ENCODE results near the gene PAPSS2.

Gene PAPSS2

GRCh38 chr10:87706731-87707130, 47.1 kb downstream of the PAPSS2 start:
- no peak for TF ChIP-seq CTCF (IDR thresholded peaks at IDR 0.05; ENCODE audit: low read depth, low read length)
- no peak overlapping the region for H3K4me3 ChIP-seq (ENCODE audit: low read depth, low read length)

- H3K4me3 ChIP-seq (ENCODE audit: low read depth, low read length) = no peak overlapping the region
- no peak for TF ChIP-seq CTCF (IDR thresholded peaks at IDR 0.05; ENCODE audit: low read depth, low read length)
These were observed 47.6 kb downstream of the PAPSS2 start for GRCh38 chr10:87707254-87707653.

DNA sequence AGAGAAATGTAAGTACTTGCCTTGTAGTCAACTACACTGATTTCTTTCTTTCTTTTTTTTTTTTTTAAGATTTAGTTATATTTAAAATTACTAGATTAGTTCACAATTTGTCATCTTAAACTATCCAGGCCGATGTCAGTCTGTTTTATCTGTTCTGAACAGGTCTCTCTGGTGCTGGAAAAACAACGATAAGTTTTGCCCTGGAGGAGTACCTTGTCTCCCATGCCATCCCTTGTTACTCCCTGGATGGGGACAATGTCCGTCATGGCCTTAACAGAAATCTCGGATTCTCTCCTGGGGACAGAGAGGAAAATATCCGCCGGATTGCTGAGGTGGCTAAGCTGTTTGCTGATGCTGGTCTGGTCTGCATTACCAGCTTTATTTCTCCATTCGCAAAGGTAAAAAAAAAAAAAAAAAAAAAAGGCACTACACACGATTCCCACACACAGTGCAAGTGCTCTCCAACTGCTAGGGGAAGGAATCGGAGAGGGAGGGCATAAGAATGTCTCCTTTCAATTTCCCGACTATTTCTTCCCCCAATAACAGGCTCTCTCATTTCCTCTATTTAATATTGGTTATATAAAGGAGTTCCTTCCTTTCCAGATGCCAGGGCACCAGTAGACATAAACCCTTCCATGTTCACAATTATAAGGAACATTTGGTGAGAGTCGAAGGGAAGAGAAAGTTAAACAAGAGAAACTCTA, 53.4 kb downstream of the PAPSS2 start:
- no peak overlapping the region for H3K4me3 ChIP-seq (ENCODE audit: low read depth, low read length)
- TF ChIP-seq CTCF (IDR thresholded peaks at IDR 0.05; ENCODE audit: low read depth, low read length) = no peak

GRCh38 chr10:87713707-87714106, 54.0 kb downstream of the PAPSS2 start:
- TF ChIP-seq CTCF (IDR thresholded peaks at IDR 0.05; ENCODE audit: low read depth, low read length) = no peak
- no peak overlapping the region for H3K4me3 ChIP-seq (ENCODE audit: low read depth, low read length)

DNA sequence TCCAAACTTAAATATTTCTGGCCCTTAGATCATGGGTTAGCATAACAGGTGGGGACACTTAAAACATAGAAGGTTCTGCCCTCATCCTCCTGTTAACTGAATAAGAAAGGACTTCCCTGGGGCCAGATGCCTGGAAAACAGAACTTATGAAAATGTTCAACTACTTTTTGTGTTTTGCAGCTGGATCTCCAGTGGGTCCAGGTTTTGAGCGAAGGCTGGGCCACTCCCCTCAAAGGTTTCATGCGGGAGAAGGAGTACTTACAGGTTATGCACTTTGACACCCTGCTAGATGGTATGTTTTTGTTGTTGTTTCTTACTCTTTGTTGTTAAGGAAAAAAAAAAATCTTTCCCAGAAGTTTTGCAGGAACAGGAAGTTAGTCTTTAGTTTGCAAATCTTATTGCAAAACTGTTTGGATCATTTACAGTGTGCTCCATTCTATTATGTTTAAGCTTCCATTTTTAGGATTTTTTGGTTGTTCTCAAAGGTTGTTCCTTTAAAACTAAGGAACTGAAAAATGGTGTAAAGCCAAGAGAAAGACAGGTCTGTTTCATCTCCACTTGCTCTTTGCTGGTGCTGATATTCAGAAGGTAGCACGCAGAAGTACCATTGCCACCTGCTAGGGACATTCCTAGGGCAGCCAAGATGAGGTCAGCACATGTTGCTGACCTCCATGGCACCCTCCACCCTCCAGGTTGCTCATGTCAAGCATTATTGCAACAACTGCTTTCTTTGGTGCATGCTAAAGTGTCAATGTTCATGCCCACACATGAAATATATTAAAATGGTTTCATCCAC, 56.1 kb downstream of the PAPSS2 start:
- no peak overlapping the region for H3K4me3 ChIP-seq (ENCODE audit: low read depth, low read length)
- no peak for TF ChIP-seq CTCF (IDR thresholded peaks at IDR 0.05; ENCODE audit: low read depth, low read length)

DNA sequence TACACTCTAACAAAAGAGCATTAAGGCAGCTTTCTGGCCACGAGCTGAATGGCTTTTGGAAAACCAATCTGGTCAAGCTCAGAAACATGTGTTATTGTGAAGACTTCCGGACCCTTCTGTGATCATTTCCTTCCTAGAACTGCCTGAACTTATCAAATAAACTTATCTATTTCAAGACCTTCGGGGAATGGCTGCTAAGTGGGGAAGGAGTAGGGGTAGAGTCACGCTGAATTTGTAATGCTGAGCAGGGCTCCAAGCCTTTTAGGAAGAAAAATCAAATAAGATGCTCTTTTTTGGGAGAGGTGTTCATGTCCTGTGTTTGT, 56.6 kb downstream of the PAPSS2 start:
- no peak overlapping the region for H3K4me3 ChIP-seq (ENCODE audit: low read depth, low read length)
- no peak for TF ChIP-seq CTCF (IDR thresholded peaks at IDR 0.05; ENCODE audit: low read depth, low read length)

DNA sequence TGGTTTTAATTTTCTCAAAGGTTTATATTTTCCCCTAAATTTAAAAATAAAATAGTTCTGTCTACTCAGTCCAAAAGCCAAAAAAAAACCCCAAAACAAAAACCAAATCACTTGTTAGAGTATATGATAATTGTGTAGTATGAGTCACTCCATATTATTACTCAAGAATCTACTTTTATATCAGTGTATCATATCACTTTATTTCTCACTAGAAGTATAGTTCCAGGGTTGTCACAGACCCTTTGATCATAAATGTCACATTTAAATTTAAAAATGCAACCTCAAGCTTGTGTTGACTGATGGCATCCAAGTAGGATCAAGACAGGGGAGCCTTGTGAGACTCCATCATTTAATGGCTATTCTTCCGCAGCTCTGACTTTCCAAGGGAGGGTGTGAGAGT, 61.0 kb downstream of the PAPSS2 start:
- H3K4me3 ChIP-seq (ENCODE audit: low read depth, low read length) = no peak overlapping the region
- no peak for TF ChIP-seq CTCF (IDR thresholded peaks at IDR 0.05; ENCODE audit: low read depth, low read length)

Measured in WI38 (cell line).